Activated CD4-positive, CD25-positive, alpha-beta regulatory T cell treated with anti-CD3 and anti-CD28 coated beads, Interleukin-2, amount 50 U/mL, for 72 hours (primary cell): Measurements from ENCODE around the gene CRB2.

Source experiments
- DNase-seq: peaks from one replicate; pipeline ENCODE4 v3.0.0; 2021

CRB2 gene

DNA sequence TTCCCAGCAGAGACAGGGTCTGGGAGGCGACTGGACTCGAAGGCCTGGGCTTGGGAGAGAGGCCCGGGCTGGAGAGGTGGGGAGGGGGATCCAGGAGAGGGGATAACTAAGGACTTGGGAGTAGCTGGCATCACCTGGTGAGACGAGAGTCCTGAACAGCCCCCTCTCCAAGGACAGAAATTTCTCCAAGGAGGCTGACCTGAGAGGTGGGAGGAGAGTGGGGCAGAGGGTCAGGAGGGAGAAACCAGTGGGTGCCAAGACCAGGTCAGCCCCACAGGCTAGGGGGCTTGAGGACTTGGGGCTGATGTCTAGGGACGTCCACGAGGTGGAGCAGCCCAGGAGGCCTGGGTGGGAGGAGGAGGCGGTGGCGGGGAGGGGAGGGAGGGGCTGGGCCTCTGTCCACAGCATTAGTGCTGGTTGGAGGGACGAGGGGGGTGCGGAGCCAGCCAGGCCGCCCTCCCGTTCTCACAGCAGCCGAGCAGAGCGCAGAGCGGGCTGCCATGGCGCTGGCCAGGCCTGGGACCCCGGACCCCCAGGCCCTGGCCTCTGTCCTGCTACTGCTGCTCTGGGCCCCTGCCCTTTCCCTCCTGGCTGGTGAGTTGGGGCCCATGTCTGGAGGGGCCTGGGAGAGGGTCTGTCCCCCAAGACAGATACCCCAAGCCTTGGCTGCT lies at the start of gene CRB2:
CRB2 (plus strand) TSS at position 437 of the 671 bp plus-strand sequence; CDS start at position 501, 64 bp downstream.
- DNase-seq: no peak

DNA sequence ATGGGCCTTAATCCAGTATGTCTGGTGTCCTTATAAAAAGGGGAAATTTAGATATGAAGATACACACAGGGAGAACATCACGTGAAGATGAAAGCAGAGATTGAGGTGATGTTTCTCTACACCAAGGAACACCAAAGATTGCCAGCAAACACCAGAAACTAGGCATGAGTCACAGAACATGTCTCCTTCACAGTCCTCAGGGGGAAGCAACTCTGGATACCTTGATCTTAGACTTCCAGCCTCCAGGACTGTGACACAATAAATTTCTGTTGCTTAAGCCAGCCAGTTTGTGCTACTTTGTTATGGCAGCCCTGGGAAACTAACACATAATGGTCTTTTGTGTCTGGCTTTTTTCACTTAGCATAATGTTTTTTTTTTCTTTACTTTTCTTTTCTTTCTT lies 46.4 kb upstream of the CRB2 start:
- DNase-seq: no peak

DNA sequence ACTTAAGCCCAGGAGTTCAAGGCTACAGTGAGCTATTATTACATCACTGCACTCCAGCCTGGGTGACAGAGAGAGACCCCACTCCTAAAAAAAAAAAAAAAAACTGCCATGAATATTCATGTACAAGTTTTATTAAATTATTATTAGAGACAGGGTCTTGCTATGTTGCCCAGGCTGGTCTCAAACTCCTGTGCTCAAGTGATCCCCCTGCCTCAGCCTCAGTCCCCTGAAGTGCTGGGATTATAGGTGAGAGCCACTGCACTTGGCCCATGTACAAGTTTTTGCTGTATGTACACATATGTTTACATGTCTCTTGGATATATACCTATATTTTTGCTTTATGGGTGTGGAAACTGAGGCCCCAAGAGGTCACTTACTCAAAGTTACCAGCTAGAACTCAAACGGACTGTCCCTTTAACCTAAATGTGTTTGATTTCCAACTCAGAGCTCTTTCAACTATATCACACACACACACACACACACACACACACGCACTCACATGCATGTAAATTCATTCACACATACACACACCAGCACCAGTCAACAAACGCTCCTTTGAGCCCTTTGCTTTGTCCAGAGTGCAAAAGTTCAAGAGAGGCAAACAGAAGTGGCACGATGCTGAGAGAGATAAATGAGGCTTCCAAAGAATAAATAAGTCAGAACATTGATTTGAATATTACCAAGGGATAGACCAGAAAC lies 45.3 kb upstream of the CRB2 start:
- no peak for DNase-seq

DNA sequence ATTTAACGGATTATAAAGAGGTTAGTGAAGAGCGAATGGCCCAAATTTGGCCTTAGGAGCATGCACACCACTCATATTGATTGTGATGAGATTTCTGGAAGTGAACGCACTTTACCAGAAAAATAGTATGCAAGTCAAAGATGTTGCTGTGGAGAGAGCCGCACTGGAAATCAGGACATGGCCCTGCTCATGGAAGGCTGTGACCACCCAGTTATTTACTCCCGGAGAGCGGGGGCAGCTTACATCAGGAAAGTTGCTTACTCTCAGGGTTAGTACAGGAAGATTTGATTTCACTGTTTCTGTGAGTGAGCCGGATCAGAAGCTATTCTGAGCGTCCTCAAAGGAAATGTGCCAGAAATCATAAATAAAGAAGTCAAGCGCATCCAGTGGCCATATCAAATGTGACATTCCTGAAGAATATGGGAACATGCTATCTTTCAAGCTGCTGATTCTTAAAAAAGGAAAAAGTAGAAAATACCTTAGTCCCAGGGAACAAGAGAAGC lies 44.7 kb upstream of the CRB2 start:
- DNase-seq: no peak

DNA sequence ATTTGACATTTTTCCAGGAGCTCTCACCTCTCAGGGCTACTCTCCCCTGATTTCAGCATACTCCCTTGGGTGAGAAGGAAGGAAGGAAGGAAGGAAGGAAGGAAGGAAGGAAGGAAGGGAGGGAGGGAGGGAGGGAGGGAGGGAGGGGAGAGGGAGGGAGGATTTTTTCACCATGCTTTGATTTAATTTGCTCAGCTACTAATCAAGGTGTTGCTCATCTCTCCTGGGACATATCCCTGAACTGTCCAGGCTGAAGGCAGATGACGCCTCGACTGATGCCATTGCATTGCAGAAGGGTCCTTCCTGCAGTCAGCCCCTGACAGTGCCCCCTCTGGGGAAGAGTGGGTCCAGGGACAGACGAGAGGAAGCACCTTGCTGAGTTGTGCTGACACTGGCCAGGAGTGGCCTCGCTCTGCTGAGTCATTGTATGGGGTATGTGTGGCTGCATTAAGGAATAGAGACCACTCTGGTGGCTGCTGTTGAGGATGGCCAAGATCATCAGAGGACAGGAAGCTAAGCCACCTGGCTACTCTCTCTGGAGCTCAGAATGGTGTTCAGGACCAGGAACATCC lies 43.6 kb upstream of the CRB2 start:
- no peak for DNase-seq

DNA sequence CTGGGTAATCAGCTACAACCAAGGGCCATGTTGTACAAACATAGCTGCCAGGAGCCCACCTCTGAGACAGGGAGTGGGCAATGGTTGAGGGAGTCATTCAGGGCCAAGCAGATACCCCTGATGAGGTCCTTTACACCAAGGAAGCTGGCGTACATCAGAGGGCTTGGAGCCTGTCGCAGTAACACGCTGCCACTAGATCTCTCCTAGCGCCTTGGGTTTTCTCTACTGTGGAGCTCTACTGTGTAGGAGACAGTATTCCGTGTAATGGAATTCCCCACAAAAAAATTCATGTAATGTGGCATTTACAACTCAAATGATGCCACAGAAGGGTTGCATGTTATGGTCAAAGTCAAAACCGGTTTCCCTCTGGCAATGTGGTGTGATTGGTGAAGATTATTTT lies 41.4 kb upstream of the CRB2 start:
- no peak for DNase-seq

DNA sequence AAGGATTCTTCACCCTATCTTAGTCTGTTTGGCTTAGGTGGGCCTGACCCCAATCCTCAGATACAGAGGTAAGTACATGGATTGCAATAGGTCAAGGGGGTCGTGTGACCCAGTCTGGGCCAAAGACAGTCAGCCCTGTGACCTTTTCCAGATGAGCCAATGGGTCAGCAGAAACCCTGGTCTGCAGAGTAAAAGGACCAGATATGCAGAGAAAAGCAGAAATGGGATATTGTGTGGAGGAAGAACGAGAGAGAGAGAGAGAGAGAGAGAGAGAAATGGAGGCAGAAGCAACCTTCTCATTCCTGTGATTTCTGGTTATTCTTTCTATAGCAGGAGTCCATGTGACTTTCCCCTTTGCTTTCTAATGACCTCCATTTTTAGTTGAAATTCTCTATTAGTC lies 40.4 kb upstream of the CRB2 start:
- DNase-seq: no peak

DNA sequence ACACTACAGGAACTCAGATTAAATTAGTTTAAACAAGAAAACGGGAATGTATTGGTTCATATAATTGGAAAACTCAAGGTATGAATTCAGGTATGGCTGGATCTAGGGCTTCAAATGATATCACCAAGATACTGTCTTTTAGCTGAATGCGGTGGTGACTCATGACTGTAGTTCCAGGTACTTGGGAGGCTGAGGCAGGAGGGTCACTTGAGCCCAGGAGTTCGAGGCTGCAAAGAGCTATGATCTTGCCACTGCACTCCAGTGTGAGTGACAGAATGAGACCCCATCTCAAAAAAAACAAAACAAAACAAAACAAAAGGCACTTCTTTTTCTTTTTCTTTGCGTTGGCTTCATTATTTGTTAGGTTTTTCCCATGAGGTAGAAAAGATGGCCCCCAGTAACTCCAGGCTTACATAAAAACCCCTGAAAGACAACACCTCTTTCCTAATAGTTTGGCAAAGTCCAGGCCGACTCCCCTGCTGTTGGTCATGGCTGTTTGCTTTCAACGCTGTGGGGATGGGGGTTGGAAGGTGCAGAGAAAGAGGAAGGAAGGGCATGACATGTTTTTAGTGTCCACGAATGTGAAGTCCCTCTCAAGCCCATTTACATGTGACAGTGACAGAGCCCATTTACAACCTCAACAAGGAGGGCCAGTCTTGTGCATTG lies 39.8 kb upstream of the CRB2 start:
- no peak for DNase-seq

DNA sequence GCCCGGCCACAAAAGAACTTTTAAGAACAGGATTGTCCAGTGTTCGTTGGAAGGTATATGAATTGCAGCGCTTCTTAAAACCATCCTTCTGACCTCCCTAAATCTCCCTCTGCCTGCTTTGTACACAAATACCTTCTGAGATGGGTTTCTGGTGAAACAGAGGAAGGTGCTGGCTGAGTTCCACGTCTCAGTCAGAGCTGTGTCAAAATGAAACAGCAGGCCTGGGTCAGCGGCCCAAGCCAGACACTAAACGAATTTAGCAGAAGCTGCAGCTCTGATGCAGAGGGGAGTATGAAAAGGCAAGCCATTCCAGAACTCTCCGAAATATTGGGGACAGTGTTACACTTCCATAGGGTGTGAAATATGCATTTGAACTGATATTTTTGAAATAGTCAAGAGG lies 37.8 kb upstream of the CRB2 start:
- DNase-seq: no peak

DNA sequence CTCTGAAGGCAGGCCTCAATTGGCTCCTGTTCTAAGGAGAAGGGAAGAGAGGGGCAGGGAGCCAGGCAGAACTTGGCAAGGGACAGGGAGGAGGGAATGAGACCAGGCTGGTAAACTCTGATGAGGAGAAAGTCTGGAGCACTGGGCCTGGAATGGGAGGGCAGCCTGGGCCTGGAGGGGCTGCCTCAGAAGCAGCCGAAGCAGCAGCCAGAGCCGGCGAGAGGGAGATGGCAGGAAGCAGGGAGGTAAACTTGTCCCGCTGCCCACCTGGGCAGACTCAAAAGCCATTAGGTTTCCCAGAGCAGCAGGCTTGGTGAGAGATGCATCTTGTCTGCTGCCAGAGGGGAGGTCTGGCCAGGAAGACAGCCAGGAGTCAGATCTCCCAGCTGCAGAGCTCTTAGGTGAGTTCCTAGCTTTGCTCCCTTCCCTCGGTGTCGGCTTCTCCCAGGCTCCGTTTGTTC lies 37.0 kb upstream of the CRB2 start:
- DNase-seq: no peak

DNA sequence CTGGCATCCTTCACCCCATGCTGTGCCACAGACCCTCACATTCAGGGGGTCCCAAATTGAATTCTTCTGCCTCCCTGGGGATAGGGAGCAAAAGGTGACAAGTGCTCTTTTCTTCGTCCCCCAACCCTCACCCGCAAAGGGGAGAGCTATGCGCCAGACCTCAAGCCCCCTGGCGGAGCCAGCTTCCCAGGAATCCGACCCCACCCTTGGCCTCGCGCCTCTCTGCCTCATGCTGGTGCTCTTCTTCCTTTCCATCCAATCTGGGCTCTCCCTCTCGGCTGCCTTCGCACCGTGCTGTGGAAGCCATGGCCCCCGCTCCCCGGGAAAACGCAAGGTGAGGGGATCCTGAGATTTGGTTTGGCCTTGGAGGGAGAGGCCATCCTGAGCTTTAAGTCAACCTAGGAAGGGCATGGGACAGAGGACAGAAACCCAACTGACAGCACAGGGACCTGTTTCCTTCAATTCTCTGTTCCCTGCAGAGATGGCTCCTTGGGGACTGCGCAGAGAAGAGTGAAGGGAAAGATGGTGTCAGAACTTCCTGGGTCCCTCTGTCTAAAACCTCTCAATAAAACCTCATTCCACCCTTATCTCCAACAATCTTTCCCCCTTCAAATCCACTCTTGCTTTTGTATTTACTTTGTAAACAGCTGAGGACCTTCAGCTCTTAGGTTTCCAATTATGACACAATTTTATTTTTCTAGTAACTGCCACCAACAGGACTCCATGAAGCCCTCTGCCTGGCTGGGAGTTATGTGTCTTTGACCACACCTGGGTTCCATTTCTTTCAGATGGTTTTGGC lies 36.3 kb upstream of the CRB2 start:
- DNase-seq: no peak

DNA sequence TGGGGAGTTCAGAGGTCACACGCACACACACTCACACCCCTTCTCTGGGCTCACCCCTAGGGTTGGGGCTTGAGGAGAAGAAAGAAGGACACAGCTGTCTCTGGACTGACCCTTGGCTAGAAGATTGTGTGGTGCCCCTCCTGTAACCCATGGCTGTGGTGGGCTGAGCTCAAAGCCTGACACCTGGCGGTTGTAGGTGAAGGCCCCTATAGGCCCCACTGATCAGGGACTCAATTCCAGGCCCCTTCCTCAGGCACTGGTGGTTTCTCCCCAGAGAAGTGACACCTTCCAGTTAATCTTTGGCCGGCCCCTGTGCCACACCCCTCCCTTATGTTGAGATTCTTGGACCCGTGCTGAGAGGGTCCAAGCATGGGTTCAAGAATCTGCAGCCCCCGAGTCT lies 35.2 kb upstream of the CRB2 start:
- no peak for DNase-seq

DNA sequence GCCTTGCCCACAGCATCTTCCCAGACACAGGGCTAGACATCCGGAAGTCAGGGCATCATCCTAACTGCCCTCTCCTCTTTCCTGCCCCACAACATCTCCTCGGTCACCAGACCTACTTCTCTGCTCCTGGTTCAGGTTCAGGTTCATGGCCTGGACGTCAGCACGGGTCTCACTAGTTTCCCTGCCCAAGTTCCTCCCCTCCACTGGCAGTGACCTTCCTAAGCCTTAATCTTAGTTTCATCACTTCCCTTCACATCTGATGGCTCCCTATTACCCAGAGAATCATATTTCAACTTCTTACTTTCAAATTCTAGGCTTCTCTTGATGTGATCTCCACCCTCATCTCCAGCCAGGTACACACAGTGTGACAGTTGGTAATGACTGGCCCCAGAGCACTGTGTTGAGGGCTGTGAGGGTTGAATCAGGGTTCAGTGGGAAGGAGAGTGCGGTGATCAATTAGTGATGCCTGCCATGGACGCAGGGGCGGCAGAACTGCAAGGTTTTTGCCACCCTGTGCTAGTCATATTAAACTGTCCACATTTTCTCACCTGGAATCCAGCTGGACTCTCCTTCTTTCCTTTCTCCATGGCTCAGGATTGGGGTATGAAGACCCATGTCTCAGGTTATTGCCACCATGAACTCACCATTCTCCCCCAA lies 34.3 kb upstream of the CRB2 start:
- no peak for DNase-seq

DNA sequence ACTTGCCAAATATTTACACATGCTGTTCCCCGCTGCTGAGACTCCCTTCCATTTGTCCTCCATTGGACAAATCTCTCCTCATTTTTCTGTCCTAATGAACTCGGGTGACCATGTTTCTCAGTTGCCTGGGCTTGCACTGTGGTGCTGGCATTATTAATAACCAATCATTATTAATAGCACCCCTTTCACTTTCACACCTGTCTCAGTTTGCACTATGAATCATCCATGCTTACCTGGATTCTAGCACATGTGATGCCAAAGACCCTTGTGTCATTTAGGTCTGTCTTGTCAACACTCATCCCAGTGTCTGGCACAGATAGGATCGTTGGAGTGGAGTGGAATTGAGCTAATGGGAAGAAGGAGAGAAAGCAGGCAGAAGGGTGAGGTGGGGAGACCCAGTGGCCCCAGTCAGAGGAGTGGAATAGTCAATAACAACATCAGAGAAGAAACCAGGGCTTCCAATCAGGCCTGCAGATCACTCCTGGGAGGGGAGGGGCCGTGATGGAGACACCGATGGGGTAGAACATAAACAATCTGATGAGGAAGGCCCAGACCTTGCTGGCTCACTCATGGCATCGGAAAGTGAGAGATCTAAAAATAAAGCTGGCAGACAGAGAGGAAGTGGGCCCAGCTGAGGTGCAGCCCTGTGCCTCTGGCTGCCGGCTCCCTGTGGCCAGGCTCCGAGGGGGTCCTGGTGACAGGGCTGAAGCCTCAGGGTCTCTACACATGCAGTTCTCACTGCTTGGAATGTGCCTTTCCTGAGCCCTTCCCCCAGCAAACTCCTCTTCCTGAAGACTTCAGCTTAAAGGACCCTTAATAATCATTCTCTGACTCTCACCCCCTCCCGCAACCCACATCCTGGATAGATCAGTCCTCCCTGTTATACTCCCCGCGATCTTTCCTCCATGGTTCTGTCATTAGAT lies 33.5 kb upstream of the CRB2 start:
- DNase-seq: peak; percentile 53

DNA sequence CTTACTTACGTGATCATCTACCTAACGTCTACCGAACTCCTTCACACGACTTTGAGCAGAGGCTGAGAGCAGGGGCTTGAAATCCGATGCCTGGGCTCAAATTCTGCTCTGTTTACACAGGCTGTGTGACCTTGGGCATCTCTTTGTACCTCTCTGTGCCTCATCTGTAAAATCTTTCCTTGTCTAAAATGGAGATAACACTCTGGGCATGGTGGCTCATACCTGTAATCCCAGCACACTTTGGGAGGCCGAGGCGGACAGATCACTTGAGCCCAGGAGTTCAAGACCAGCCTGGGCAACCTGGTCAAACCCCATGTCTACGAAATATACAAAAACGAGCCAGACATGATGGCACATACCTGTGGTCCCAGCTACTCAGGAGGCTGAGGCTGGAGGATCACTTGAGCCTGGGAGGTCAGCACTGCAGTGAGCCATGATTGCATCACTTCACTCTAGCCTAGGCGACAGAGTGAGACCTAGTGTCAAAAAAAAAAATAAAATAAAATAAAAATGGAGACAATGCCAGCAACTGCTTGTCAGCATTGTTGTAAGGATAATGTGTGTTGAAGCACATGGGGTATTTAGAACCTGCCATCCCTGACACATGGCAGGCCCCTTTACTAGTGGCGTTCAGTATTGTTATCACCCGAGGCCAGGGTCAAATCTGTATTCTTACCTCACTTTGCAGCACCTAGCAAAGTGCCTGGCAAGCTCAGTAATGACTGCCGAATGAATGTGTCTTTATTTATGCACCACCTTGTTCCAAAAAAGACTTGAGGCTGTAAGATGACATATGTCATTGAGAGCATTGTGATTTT lies 32.6 kb upstream of the CRB2 start:
- no peak for DNase-seq

DNA sequence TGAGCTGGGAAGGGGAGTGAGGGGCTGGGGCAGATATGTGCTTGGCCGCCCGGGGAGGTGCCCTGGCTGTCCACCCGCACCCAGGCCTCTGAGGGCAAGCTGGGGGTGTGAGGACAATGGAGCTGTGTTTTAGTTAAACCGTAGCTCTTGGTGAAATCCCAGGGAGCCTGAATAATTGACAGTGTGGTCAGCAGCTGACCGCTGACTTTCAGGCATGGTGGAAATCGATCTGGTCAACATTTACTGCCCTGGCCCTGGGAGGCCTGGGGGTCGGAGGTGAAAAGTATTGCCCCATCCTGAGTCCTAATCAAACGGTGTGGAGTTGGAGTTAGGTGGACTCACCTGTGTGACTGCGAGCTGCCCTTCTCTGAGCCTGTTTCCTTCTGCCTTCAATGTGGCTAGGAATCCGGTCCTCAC lies 31.2 kb upstream of the CRB2 start:
- DNase-seq: no peak

DNA sequence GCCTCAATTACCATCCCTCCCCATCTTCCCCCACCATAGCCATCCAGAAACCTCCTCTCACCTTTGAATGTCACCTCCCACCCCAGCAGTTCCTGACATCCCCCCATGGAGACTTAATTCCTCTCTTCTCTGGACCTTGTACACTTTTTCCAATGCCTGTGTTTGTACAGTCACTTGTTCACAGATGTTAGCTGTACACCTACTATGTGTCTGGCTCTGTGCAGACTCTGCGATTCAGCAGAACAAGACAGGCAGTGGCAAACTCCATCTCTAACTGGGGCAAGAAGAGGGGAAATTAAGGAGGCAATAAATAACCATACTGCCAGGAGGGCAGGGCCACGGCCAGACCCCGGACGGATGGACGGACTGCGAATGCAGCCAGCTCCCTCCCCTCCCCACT lies 29.8 kb upstream of the CRB2 start:
- no peak for DNase-seq

DNA sequence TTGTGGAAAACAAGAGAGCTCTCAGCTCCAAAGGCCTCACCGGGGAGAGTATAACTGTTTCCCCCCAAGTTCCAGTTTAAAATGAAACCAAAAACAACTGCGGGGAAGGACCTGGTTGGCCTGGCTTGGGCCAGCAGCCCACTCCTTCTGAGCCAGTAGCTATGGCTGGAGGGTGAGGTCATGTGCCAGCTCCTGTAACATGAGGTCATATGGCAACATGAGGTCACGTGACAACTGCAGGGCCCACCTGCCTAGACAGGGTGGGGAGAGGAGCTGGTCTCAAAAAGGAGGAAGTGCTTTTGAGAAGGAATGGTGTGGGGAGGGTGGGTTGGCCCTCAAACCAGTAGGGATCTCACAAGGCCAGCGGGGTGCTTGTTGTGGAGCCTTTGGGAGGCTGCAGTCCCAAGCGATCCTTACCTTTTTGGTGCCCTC lies 29.3 kb upstream of the CRB2 start:
- no peak for DNase-seq

DNA sequence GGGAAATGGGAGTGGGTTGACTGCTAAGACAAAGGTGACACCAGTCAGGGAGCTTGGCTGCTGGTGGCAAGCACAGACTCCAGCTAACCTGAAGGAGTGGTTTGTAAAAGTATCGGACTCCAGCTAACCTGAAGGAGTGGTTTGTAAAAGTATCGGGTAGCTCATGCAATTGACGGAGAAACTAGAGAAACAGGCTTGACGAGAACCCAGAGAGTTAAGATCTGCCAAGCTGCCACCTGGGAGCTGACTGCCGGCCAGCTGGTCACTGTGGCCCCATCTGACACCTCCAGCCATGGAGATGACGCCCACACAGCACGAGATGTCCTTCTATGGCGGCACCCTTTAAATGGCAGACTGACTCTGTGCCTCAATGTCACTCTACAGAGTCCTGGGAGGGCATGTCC lies 28.3 kb upstream of the CRB2 start:
- DNase-seq: no peak

DNA sequence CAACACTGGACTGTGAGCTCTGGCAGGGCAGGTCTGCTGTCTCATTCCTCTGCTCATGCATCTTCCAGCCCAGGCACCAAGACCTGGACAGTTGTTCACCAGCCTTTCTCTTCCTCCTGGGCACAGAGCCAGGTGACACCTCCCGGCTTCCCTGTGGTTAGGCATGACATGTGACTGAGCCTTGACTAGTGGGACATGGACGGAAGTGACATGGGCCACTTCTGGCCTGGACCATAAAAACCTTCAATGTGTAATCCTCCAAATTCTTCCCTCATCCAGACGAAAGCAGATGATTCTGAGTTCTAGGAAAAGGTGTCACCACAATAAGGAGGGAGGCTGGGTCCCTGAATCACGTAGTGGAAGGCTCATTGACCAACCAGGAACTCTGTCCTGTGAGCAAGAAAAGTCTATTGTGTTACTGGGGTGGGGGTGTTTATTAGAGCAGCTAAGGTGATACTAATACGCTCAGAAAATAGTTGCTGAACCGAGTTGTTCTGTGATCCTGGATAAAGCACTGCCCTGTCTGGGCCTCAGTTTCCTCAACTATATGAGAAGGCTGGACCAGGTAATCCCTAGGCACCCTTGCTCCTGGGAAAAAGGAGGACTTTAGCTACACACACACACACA lies 26.6 kb upstream of the CRB2 start:
- no peak for DNase-seq
